Osteoblast (primary cell): ENCODE data around the gene ZNF101. TPM values are rescaled to one million over a fixed set of nuclear protein-coding genes. Genes with fewer than 3 reads are reported as not detected.
"Not testable (repeated sequence)": the region's sequence is repeated elsewhere in the genome, so short reads cannot be mapped to it uniquely, and the experiment has no call there.

Source experiments
- DNase-seq: peaks from one replicate; pipeline ENCODE4 v3.0.0; 2011; ENCODE audit warnings: low spot score, mixed read lengths; ENCODE audit not compliant: insufficient read length; ENCODE audit errors: missing footprints
- H2AFZ ChIP-seq: 2 replicates; pipeline ENCODE4 v1.6.0; 2011; ENCODE audit warnings: mild to moderate bottlenecking, low read length
- H3K27ac ChIP-seq: 2 replicates; pipeline ENCODE4 v1.5.1; 2011; ENCODE audit warnings: mild to moderate bottlenecking, low read depth, low read length, moderate library complexity
- H3K27me3 ChIP-seq: 2 replicates; pipeline ENCODE4 v1.6.0; 2012; ENCODE audit warnings: mild to moderate bottlenecking, control low read depth, inconsistent platforms, low read length, moderate library complexity; ENCODE audit not compliant: insufficient read depth
- H3K36me3 ChIP-seq: 2 replicates; pipeline ENCODE4 v1.5.1; 2011; ENCODE audit warnings: mild to moderate bottlenecking, low read length, control low read depth, moderate library complexity; ENCODE audit not compliant: insufficient read depth
- H3K4me1 ChIP-seq: 2 replicates; pipeline ENCODE4 v1.5.1; 2011; ENCODE audit warnings: mild to moderate bottlenecking, low read length, control low read depth, moderate library complexity; ENCODE audit not compliant: insufficient read depth
- H3K4me2 ChIP-seq: 2 replicates; pipeline ENCODE4 v1.6.0; 2011; ENCODE audit warnings: mild to moderate bottlenecking, low read length; ENCODE audit not compliant: insufficient read depth
- H3K4me3 ChIP-seq: fragments of 200-600 bp; sonication (generic); 3 replicates; pipeline ENCODE4 v1.5.1; 2012; ENCODE audit warnings: mild to moderate bottlenecking, low read length, inconsistent platforms; ENCODE audit not compliant: insufficient read depth
- H3K79me2 ChIP-seq: 2 replicates; pipeline ENCODE4 v1.6.0; 2012; ENCODE audit warnings: mild to moderate bottlenecking, low read length, control low read depth, inconsistent platforms; ENCODE audit not compliant: insufficient read depth
- H3K9me3 ChIP-seq: 2 replicates; pipeline ENCODE4 v1.5.1; 2011; ENCODE audit warnings: low read depth, low read length, control low read depth
- H4K20me1 ChIP-seq: 2 replicates; pipeline ENCODE4 v1.6.0; 2012; ENCODE audit warnings: mild to moderate bottlenecking, low read length, control low read depth; ENCODE audit not compliant: insufficient read depth
- CTCF ChIP-seq: IDR thresholded peaks from 2 replicates; pipeline ENCODE4 v1.5.1; 2011; ENCODE audit warnings: mild to moderate bottlenecking, low read depth, low read length, moderate library complexity; ENCODE audit errors: extremely low read depth
- total RNA-seq: library from RNA; depleted of rRNA; stranded (reverse); fragments of >200 nt; gene quantifications from 2 replicates; pipeline ENCODE4 v1.2.3, GENCODE V29; 2012

ZNF101 gene
- total RNA-seq, 1 donor = 7.2 TPM

GRCh38 chr19:19672816-19673215 lies 4.2 kb downstream of the ZNF101 start:
- peaks cover 12% of the 10 kb centered on the region for H3K4me1 ChIP-seq
- H3K4me3 ChIP-seq = no peak overlapping the region
- H3K9me3 ChIP-seq = peaks cover 2% of the 10 kb centered on the region
- H3K27me3 ChIP-seq = no peaks in the 10 kb centered on the region
- H4K20me1 ChIP-seq = no peaks in the 10 kb centered on the region
- H3K4me2 ChIP-seq = no peak overlapping the region
- DNase-seq = no peak
- peaks cover 7% of the 10 kb centered on the region for H3K36me3 ChIP-seq
- H2AFZ ChIP-seq = no peak overlapping the region
- peaks cover 19% of the 10 kb centered on the region for H3K79me2 ChIP-seq
- TF ChIP-seq CTCF = no peak
- no peak overlapping the region for H3K27ac ChIP-seq

DNA sequence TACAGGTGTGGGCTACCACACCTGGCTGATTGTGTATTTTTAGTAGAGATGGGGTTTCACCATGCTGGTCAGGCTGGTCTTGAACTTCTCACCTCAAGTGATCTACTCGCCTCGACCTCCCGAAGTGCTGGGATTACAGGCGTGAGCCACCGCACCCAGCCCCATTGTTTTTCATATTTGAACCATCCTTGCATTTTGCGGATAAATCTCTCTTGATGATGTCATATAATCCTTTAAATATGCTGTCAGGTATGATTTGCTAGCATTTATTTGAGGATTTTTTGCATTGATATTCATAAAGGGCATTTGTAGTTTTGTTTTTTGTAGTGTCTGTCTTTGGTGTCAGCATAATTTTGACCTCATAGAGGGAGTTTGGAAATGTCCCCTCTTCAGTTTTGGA lies 5.7 kb downstream of the ZNF101 start:
- no peak overlapping the region for H3K4me2 ChIP-seq
- peaks cover 16% of the 10 kb centered on the region for H3K79me2 ChIP-seq
- no peak for TF ChIP-seq CTCF
- peaks cover 10% of the 10 kb centered on the region for H3K9me3 ChIP-seq
- no peak overlapping the region for H2AFZ ChIP-seq
- no peaks in the 10 kb centered on the region for H3K27me3 ChIP-seq
- no peak for DNase-seq
- H4K20me1 ChIP-seq = no peaks in the 10 kb centered on the region
- H3K4me1 ChIP-seq = peaks cover 8% of the 10 kb centered on the region
- H3K4me3 ChIP-seq = no peak overlapping the region
- H3K27ac ChIP-seq = no peak overlapping the region
- H3K36me3 ChIP-seq = peaks cover 22% of the 10 kb centered on the region

GRCh38 chr19:19677579-19677978 lies 8.9 kb downstream of the ZNF101 start:
- no peaks in the 10 kb centered on the region for H4K20me1 ChIP-seq
- H3K27me3 ChIP-seq = no peaks in the 10 kb centered on the region
- no peak for DNase-seq
- no peaks in the 10 kb centered on the region for H3K4me1 ChIP-seq
- no peak overlapping the region for H3K27ac ChIP-seq
- no peak for TF ChIP-seq CTCF
- peaks cover 5% of the 10 kb centered on the region for H3K79me2 ChIP-seq
- no peak overlapping the region for H3K4me2 ChIP-seq
- peaks cover 21% of the 10 kb centered on the region for H3K9me3 ChIP-seq
- no peak overlapping the region for H2AFZ ChIP-seq
- peaks cover 30% of the 10 kb centered on the region for H3K36me3 ChIP-seq
- H3K4me3 ChIP-seq = no peak overlapping the region

DNA sequence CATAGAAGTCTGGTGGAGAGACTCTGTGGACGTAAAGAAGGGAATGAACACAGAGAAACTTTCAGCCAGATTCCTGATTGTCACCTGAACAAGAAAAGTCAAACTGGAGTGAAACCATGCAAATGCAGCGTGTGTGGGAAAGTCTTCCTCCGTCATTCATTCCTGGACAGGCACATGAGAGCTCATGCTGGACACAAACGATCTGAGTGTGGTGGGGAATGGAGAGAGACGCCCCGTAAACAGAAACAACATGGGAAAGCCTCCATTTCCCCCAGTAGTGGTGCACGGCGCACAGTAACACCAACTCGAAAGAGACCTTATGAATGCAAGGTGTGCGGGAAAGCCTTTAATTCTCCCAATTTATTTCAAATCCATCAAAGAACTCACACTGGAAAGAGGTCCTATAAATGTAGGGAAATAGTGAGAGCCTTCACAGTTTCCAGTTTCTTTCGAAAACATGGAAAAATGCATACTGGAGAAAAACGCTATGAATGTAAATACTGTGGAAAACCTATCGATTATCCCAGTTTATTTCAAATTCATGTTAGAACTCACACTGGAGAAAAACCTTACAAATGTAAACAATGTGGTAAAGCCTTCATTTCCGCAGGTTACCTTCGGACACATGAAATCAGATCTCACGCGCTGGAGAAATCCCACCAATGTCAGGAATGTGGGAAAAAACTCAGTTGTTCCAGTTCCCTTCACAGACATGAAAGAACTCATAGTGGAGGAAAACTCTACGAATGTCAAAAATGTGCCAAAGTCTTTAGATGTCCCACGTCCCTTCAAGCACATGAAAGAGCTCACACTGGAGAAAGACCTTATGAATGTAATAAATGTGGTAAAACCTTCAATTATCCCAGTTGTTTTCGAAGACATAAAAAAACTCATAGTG lies 10.8 kb downstream of the ZNF101 start:
- Histone ChIP-seq H3K27ac (no peak overlapping the region), H3K4me2 (no peak overlapping the region), H3K36me3 (peaks cover 30% of the 10 kb centered on the region), H2AFZ (no peak overlapping the region), H3K4me1 (no peaks in the 10 kb centered on the region), H3K79me2 (peaks cover 2% of the 10 kb centered on the region), H4K20me1 (no peaks in the 10 kb centered on the region), H3K27me3 (no peaks in the 10 kb centered on the region), H3K4me3 (no peak overlapping the region), H3K9me3 (peaks cover 21% of the 10 kb centered on the region)
- TF ChIP-seq CTCF = no peak
- DNase-seq = no peak

DNA sequence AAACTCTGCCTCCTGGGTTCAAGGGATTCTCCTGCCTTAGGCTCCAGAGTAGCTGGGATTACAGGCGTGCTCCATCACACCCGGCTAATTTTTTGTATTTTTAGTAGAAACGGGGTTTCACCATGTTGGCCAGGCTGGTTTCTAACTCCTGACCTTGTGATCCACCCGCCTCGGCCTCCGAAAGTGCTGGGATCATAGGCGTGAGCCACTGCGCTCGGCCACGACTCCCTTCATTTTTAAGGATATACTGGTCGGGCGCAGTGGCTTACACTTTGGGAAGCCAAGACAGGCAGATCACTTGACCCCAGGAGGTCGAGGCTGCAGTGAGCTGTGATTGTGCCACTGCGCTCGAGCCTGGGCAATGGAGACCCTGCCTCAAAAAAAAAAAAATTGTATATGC lies 17.5 kb downstream of the ZNF101 start:
- not testable (repeated sequence) for H3K4me3 ChIP-seq, H3K27ac ChIP-seq, H3K36me3 ChIP-seq, H4K20me1 ChIP-seq, H3K79me2 ChIP-seq, H3K4me1 ChIP-seq, H3K9me3 ChIP-seq, H2AFZ ChIP-seq, H3K4me2 ChIP-seq, H3K27me3 ChIP-seq, DNase-seq
